Activated T-helper 2 cell treated with anti-CD3 and anti-CD28 coated beads, Interferon-gamma antibody, Interleukin-2, Interleukin-4, amounts not matched to agents 10 μg/mL and 5 μg/mL and 100 μg/mL, durations not matched to agents 14 hours and 24 hours and 36 hours (primary cell): Measurements from ENCODE around the gene ANXA11. TPM values are rescaled to one million over a fixed set of nuclear protein-coding genes. Genes with fewer than 3 reads are reported as not detected.

Experiments
- DNase-seq: peaks from one replicate; pipeline ENCODE4 v3.0.0; 2021; ENCODE audit warnings: low spot score
- H3K27ac Mint-ChIP-seq: one replicate; pipeline ENCODE4 v1.8.0; 2021; ENCODE audit warnings: mixed read lengths
- H3K27me3 Mint-ChIP-seq: one replicate; pipeline ENCODE4 v1.8.0; 2021; ENCODE audit warnings: low read depth, mixed read lengths
- H3K36me3 Mint-ChIP-seq: one replicate; pipeline ENCODE4 v1.8.0; 2021; ENCODE audit warnings: low read depth, mixed read lengths
- H3K4me1 Mint-ChIP-seq: one replicate; pipeline ENCODE4 v1.8.0; 2021; ENCODE audit warnings: low read depth, mixed read lengths
- H3K4me3 Mint-ChIP-seq: one replicate; pipeline ENCODE4 v1.8.0; 2021; ENCODE audit warnings: low read depth, mild to moderate bottlenecking, moderate library complexity, mixed read lengths
- H3K9me3 Mint-ChIP-seq: one replicate; pipeline ENCODE4 v1.8.0; 2021; ENCODE audit warnings: mixed read lengths
- intact Hi-C: fragments of 100-400 bp; cut with micrococcal nuclease; formaldehyde crosslinking; loops from one replicate; pipeline ENCODE4 v1.15.1; 2023
- total RNA-seq: library from RNA; stranded (reverse); gene quantifications from 2 replicates; pipeline ENCODE4 v1.2.3, GENCODE V29; 2022

The ANXA11 gene
- total RNA-seq, 1 donor from 2014 or later, result 251 TPM

DNA sequence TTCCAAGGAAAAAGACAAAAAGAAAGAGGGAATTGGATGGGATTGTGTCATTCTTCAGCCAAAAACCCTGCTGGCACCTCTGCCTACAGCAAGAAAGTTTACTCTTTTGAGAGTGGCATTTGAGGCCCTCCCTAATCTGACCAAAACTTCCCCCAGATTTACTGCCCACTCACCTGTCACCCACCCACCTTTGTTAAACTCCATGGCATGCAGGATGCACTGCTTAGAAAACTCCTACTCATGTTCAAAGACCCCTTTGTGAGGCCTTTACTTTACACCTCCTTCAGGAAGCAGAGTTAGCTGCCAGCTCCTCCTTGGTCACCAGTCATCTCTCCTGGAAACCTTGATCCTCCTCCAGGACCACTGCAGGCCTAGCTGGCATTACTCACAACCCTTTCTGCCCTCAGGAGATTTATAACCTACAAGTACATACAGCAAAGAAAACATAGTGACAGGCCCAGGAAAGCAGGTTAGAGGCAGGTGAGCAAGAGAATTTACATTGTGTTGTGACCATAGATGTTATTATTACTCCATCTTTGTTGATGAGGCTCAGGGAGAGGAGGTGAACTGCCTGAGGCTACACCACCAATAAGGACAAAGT is 83.1 kb downstream of the ANXA11 start:
- Mint-ChIP-seq H3K27ac (no peak overlapping the region), H3K27me3 (peaks cover 12% of the 10 kb centered on the region), H3K9me3 (no peaks in the 10 kb centered on the region), H3K36me3 (no peaks in the 10 kb centered on the region), H3K4me1 (no peaks in the 10 kb centered on the region), H3K4me3 (no peak overlapping the region)
- intact Hi-C loops, result no loop called here
- no peak for DNase-seq

GRCh38 chr10:80118669-80119068 is 86.7 kb downstream of the ANXA11 start:
- no peaks in the 10 kb centered on the region for H3K4me1 Mint-ChIP-seq
- H3K27ac Mint-ChIP-seq, result no peak overlapping the region
- no peaks in the 10 kb centered on the region for H3K36me3 Mint-ChIP-seq
- intact Hi-C loops, result no loop called here
- no peak for DNase-seq
- H3K9me3 Mint-ChIP-seq, result no peaks in the 10 kb centered on the region
- no peak overlapping the region for H3K4me3 Mint-ChIP-seq
- peaks cover 12% of the 10 kb centered on the region for H3K27me3 Mint-ChIP-seq

DNA sequence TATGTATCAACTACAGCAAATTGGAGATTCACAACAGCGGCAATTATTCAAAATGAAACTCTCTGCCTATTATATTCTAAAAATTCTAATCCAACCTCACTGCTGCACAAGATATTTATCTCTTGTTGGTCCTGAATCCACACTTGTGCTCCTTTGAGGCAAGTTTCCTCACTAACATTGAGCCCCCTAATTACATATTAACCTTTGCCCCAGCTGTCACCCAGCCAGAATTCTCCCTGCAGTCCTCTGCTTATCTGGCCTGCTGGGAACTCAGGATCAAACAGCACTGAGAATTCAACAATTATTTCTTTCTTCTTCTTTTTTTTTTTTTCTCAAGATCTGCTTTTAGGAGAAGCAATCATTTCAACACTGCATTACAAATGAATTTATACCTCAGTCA is 94.4 kb downstream of the ANXA11 start:
- no peak overlapping the region for H3K4me3 Mint-ChIP-seq
- intact Hi-C loops, result no loop called here
- peaks cover 18% of the 10 kb centered on the region for H3K9me3 Mint-ChIP-seq
- H3K27me3 Mint-ChIP-seq, result peaks cover 2% of the 10 kb centered on the region
- no peak overlapping the region for H3K27ac Mint-ChIP-seq
- no peak for DNase-seq
- H3K36me3 Mint-ChIP-seq, result peaks cover 3% of the 10 kb centered on the region
- no peaks in the 10 kb centered on the region for H3K4me1 Mint-ChIP-seq

- H3K27ac Mint-ChIP-seq, result no peak overlapping the region
- no peak overlapping the region for H3K4me3 Mint-ChIP-seq
- no peak for DNase-seq
- intact Hi-C loops, result no loop called here
- peaks cover 3% of the 10 kb centered on the region for H3K36me3 Mint-ChIP-seq
- H3K9me3 Mint-ChIP-seq, result peaks cover 18% of the 10 kb centered on the region
- H3K4me1 Mint-ChIP-seq, result peaks cover 9% of the 10 kb centered on the region
- H3K27me3 Mint-ChIP-seq, result peaks cover 5% of the 10 kb centered on the region
Measured at GRCh38 chr10:80108576-80109239, 96.6 kb downstream of the ANXA11 start.

DNA sequence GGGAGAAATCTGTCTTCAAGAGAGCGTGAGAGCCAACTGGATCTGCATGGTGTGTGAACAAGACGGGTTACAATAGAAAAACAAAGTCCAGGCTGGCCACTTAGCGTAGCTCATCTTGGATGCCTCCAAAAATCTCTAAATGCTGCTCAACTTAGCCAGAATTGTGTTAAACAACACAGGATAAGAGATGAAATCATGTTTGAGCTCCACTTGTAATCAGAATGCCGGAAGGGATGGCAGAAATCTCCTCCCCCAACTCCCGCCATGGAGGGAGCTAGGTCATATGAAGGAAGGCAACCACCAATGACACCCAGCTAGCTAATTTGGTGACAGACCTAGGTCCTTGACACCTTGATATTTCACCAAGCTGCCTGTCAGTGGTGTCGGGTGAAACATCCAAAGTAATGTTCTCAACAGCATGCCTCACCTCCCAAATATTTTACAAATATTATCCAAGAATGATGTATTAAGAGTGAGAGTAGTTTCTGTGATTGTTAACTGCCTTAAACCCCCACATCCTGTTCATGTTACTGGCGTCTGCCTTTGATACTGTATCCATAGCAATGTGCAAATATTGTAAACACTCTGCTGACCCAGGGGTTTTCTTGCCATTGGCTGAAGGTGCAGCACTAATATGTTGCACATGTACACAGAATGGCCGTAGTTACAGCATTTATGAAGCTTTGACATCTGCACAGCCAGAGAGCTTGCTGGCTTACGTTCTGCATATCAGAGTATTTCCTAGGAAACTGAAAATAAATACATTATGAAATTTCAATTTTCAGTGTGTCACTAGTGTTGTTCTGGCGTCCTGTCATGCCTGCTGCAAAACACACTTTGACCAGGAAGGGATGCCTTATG is 101.0 kb downstream of the ANXA11 start:
- peaks cover 9% of the 10 kb centered on the region for H3K4me1 Mint-ChIP-seq
- DNase-seq, result no peak
- H3K4me3 Mint-ChIP-seq, result no peak overlapping the region
- H3K27ac Mint-ChIP-seq, result no peak overlapping the region
- H3K9me3 Mint-ChIP-seq, result peaks cover 11% of the 10 kb centered on the region
- intact Hi-C loops, result no loop called here
- H3K36me3 Mint-ChIP-seq, result peaks cover 3% of the 10 kb centered on the region
- H3K27me3 Mint-ChIP-seq, result peaks cover 5% of the 10 kb centered on the region

Other genes with a start within 250 kb of the ANXA11 start
- 11.4 and 12.6 TPM in 2 replicates for gene TMEM254, start 126.9 kb downstream of the ANXA11 start, total RNA-seq
- not detected in 2 replicates for gene PLAC9, start 72.8 kb downstream of the ANXA11 start, total RNA-seq
- not detected in 2 replicates for gene MAT1A, start 84.1 kb upstream of the ANXA11 start, total RNA-seq
- not detected in 2 replicates for gene DYDC1, start 151.2 kb upstream of the ANXA11 start, total RNA-seq
- not detected in 2 replicates for gene DYDC2, start 151.2 kb upstream of the ANXA11 start, total RNA-seq
- 18.4 and 19.6 TPM in 2 replicates for gene PRXL2A, start 203.0 kb upstream of the ANXA11 start, total RNA-seq
- 45.4 and 51.1 TPM in 2 replicates for gene TSPAN14, start 248.8 kb upstream of the ANXA11 start, total RNA-seq